ENCODE results near the gene ALDOA. TPM values are rescaled to one million over a fixed set of nuclear protein-coding genes. Genes with fewer than 3 reads are reported as not detected.

The ALDOA gene
- total RNA-seq, 4 donors from 2014 or later = 1,024 to 1,551 (median 1,380) TPM

- intact Hi-C loops (cut with DNase I) = no loop called here
- TF ChIP-seq CTCF (IDR thresholded peaks at IDR 0.05) (no peak), POLR2A (IDR thresholded peaks at IDR 0.05) (no peak)
- Histone ChIP-seq H3K27me3 (no peaks in the 10 kb centered on the region), H3K4me3 (no peak overlapping the region), H3K4me1 (peaks cover 0 to 14% (median 0%) of the 10 kb centered on the region in 3 donors), H3K9me3 (no peaks in the 10 kb centered on the region), H3K27ac (peak overlapping the region in 2 of 4 donors; percentile 2 to 3), H3K36me3 (peaks cover 0 to 64% (median 14%) of the 10 kb centered on the region in 3 donors)
- WGBS, 2 donors = 53 to 64% methylated on average over 3 to 6 of the region's 6 CpGs
- DNase-seq = no peak
Observed at GRCh38 chr16:30104492-30104891, 38.9 kb downstream of the ALDOA start.

GRCh38 chr16:30108059-30108850 is 42.7 kb downstream of the ALDOA start:
- 92 to 94% methylated on average over 10 to 11 of the region's 15 CpGs for WGBS, 2 donors
- intact Hi-C loops (cut with DNase I) = no loop called here
- Histone ChIP-seq H3K27ac (no peak overlapping the region), H3K4me3 (no peak overlapping the region), H3K4me1 (peaks cover 3 to 28% (median 4%) of the 10 kb centered on the region in 3 donors), H3K36me3 (peaks cover 6 to 99% (median 14%) of the 10 kb centered on the region in 3 donors), H3K27me3 (no peaks in the 10 kb centered on the region), H3K9me3 (no peaks in the 10 kb centered on the region)
- no peak for DNase-seq
- TF ChIP-seq POLR2A (IDR thresholded peaks at IDR 0.05) (no peak), CTCF (IDR thresholded peaks at IDR 0.05) (no peak)

GRCh38 chr16:30110661-30111060 is 45.1 kb downstream of the ALDOA start:
- H3K4me3 ChIP-seq = no peak overlapping the region
- intact Hi-C loops (cut with DNase I) = no loop called here
- peaks cover 6 to 100% (median 23%) of the 10 kb centered on the region in 3 donors for H3K36me3 ChIP-seq
- no peaks in the 10 kb centered on the region for H3K9me3 ChIP-seq
- DNase-seq = no peak
- 60 to 69% methylated on average over 6 to 7 of the region's 7 CpGs for WGBS, 2 donors
- H3K27me3 ChIP-seq = no peaks in the 10 kb centered on the region
- TF ChIP-seq POLR2A (IDR thresholded peaks at IDR 0.05) = no peak
- no peak for TF ChIP-seq CTCF (IDR thresholded peaks at IDR 0.05)
- H3K4me1 ChIP-seq = peaks cover 22 to 39% (median 22%) of the 10 kb centered on the region in 3 donors
- no peak overlapping the region for H3K27ac ChIP-seq

- 65 to 78% methylated on average over 8 to 9 of the region's 29 CpGs for WGBS, 2 donors
- no peaks in the 10 kb centered on the region for H3K9me3 ChIP-seq
- peak; percentile 45 to 78 (median 58) for TF ChIP-seq CTCF (IDR thresholded peaks at IDR 0.05)
- no peak for TF ChIP-seq POLR2A (IDR thresholded peaks at IDR 0.05)
- H3K27ac ChIP-seq = peak overlapping the region; percentile 57 to 83 (median 77)
- no peaks in the 10 kb centered on the region for H3K27me3 ChIP-seq
- peaks cover 22 to 55% (median 27%) of the 10 kb centered on the region in 3 donors for H3K4me1 ChIP-seq
- H3K36me3 ChIP-seq = peaks cover 9 to 100% (median 36%) of the 10 kb centered on the region in 3 donors
- DNase-seq = no peak
- intact Hi-C loops (cut with DNase I) = no loop called here
- peak overlapping the region in 2 of 4 donors; percentile 14 to 31 for H3K4me3 ChIP-seq
Observed at GRCh38 chr16:30112197-30113030, 46.9 kb downstream of the ALDOA start.

Measured in esophagus squamous epithelium (tissue), 5 donors.